H54 (cell line): ENCODE results near the gene C16orf54.
"Not testable (repeated sequence)": the region's sequence is repeated elsewhere in the genome, so short reads cannot be mapped to it uniquely, and the experiment has no call there.

Source experiments
- DNase-seq: peaks from one replicate; pipeline ENCODE4 v3.0.0; 2011; ENCODE audit warnings: low spot score, mixed read lengths; ENCODE audit not compliant: insufficient read length
- FAIRE-seq: peaks from 3 replicates; lab custom pipeline; 2011; peaks lifted over from hg19 to GRCh38; lab: Jason Lieb, UNC
- POLR2A ChIP-seq: IDR thresholded peaks from 2 replicates; pipeline ENCODE4 v1.6.1; 2011; ENCODE audit warnings: low read depth, mild to moderate bottlenecking, low read length

Gene C16orf54

DNA sequence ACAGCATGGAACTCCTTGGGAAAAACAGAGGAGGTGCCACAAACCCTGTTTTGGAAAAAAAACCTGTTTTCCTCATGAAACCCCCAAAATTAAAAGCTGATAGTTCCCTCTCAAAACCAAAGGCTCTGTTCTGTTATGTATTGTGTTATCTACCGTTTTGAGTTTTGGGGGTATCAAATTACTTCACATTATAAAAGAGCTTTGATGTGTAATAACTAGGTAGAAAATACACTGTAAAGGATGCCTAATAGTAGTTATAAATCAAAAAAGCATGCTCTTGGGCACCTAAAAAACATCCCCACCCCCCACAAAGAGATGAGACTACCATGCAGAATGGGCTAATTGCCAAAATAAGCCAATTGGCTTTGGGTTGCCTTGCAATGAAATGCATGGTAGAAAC, 30.8 kb downstream of the C16orf54 start:
- TF ChIP-seq POLR2A = no peak
- no peak for FAIRE-seq
- no peak for DNase-seq

DNA sequence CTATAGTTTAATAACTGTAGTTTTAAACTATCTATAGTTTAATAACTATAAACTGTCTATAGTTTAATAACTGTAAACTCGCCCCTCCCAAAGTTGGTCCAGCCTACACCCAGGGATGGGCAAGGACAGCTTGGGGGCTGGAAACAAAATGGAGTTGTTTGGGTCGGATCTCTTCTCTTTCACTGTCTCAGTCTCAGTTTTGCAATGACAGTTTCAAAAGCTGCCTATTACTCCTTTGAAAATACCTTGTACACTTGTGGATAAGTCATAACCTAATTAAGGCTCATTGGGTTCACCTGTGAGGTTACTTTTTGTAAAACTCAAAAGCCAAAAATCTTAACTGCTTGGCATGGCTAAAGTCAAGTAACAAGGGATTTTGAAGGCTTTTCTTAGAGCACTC, 31.4 kb downstream of the C16orf54 start:
- no peak for FAIRE-seq
- DNase-seq = no peak
- TF ChIP-seq POLR2A = no peak

DNA sequence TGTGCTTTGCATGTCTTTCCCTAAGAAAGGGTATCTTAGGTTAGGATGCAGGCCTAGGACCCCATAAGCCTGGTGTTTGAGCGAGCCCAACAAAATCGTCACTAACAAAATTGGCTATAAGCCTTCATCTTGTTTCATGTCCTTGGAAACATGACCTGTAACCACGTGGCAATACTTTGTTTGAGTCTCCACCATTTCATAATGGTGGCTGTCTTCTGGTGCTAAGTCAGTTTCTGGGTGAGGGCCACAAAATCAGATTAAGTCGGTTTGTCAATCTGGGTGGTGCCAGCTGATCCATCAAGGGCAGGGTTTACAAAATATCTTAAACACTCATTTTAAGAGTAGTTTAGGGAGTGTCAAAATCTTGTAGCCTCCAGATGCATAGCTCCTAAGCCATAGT, 33.0 kb downstream of the C16orf54 start:
- TF ChIP-seq POLR2A = no peak
- DNase-seq = no peak
- FAIRE-seq = no peak

DNA sequence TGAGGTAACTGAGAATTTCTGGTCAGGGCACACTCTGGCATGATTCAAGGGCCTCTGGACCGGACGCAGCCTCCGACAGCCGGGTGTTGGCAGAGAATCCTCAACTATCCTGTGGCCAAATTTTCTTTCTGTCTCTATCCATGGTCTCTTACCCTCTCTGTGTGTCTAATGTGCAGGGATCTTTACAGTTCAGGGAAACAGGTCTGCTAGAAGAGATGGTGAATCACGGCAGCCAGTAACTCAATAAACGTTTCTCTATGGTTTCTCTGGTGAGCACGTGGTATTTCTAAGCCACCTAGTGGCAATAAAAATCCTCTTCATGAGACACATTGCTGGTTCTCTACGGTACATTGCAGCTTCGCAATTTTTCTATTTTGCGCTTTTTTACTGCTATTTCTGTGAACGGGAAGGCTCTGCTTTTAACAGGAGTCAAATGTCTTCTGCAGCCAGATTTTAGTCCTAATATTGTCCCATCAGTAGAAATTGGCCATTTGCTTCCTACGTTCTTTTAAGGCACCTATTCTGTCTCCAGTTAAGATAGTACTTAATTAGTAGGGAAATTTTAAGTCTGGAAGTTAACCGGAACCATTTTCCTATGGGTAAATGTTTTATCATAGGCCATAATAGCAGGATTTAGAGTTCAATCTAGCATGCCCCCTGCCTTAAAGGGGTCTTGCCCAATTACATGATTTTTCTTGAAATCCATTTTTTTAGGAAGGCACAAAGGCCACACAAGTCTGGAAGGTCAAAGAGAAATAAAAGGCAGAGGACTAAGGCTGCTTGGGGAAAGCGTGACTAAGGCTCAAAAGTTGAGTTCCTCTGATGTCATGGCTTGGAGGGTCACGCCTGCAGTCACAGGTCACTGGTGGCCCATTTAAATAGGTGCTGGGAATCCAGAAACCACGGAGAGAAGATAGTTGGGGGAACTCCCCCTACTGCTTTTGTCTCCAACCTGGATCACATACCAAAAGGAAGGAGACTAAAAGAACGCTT, 35.3 kb downstream of the C16orf54 start:
- FAIRE-seq (peak; percentile 87), DNase-seq (peak; percentile 45)
- no peak for TF ChIP-seq POLR2A

DNA sequence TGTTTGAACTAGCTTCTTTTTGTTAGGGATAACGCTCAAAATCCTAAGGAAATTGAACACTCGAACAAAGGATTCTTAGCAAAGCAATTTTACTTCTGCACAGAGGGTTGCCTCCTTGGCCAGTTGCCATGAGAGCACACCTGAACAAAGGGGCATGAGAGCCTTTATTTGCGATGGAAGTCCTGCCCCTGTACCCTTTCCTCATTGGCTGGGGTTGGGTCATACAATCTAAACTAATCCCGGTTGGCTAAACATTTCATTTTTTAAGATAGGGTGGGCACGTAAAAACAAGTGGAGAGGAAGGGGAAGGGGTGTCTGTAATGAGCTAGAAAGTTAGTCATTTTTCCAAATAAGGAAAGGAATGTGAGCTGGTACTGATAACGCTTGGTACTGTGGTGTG, 36.1 kb downstream of the C16orf54 start:
- FAIRE-seq, DNase-seq: not testable (repeated sequence)

DNA sequence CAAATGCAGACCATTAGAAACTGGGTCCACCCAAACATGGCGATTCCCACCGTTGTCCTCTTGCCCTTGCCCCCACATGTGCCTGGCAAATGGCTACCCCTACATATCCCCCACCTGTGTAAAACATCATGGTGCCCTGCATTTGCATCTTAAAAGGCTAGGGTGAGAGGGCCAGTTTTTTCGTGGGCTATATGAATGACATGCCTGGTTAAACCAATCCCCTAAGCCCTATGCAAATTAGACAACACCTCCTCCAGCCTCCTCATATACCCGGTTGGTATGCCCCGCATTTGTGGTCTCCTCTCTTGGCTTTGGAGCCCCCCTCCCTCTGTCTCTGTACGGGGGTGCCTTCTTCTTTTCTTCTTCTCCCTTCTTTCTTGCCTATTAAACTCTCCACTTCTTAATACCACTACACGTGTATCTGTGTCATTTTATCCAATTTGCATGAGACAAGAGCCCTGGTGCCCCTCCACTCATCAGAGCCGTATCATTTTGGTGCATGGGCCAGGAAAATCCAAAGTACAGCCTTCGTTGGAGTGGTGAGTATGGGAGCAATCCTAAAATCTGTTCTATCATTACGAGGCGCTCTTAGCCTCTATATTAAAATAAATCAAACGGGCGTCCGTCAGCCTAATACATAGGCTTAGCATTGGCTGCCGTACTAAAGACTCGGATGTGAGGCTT, 36.7 kb downstream of the C16orf54 start:
- no peak for FAIRE-seq
- DNase-seq = no peak
- TF ChIP-seq POLR2A = no peak

DNA sequence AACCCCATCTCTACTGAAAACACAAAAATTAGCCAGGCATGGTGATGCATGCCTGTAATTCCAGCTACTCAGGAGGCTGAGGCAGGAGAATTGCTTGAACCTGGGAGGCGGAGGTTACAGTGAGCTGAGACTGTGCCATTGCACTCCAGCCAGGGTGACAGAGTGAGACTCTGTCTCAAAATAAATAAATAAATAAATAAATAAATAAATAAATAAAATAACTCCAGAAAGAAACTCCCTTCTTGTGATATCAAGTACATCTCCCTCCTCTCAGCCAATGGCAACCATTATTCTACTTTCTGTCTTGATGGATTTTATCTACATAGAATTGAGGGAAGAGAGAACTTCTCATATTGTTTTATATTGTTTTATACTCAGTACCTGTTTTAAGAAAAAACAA, 38.6 kb downstream of the C16orf54 start:
- DNase-seq, FAIRE-seq: not testable (repeated sequence)

DNA sequence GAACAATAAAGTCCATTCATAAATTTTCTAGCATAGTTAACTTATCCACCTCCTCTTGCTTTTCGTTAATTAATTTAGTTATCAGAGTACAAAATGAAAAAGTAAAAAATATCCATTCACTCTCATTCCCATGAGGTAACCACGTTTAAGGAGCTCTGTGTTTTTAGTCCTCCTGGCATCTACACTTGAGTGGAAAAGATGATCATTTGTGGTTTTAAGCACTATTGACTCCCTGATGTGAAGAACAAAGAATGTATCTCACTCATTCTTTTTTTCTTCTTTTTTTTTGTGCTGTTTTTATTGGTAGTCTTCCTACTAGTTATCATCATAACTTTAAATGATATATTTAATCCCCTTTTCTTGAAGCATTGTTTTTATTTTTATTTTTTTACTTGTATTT, 40.8 kb downstream of the C16orf54 start:
- no peak for TF ChIP-seq POLR2A
- no peak for DNase-seq
- no peak for FAIRE-seq

DNA sequence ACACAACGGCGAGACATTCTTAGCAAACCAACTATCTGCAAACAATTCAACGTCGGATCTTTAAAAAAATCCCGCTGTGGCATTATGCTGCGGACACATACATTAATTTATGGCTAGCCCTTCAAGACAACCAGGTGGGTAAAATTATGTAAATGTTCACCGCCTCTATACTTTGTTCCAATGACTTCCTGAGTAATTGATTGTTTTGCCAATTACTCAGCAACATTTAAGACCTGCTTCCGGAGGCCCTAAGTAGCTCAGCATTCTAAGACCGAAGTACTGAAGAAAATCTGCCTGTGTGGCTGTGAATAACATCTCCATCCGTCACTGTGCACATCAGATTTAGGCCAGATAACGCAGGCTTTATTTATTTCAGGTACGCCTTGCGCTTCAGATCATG, 43.5 kb downstream of the C16orf54 start:
- TF ChIP-seq POLR2A = no peak
- DNase-seq (no peak), FAIRE-seq (no peak)

DNA sequence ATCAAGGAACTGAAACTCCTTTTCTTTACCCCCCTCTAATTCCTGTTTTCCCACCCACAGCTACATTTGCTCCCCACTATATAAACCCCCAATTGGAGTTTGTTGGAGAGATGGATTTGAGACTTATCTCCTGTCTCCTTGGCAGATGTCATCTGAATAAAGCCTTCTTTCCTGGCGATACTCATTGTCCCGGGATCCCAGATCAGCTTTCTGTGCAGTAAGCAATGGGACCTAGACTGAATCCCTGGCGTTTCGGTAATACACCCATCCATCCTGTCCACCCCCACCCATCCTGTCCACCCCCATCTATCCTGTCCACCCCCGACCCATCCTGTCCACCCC, 44.6 kb downstream of the C16orf54 start:
- FAIRE-seq = no peak

DNA sequence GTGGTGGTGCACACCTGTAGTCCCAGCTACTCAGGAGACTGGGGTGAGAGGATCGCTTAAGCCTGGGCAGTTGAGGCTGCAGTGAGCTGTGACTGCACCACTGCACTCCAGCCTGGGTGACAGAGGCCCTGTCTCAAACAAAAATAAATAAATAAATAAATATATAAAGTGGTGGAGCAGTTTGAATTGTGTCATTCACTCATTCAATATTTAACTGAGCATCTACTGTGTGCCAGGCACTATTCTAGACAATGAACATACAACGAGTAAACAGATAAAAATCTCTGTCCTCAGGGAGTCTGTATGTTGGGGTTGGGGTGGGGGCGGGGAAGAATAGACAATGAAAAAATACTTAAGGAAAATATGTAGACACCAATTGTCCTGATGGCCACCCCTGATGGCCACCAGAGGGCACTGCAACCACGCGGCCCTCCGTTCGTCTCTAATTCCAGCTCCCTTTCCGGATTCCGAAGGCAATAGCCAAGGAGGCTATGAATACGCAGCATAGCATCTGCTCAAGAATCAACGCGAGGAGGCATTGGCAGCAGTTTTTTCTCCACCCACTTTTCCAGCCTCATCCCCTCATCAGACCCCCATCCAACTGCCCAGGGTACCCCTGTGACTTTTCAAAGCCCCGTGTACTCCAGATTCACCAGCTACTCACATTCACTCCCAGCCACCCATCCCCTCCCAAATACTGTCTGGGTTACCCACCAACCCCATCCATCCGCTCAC, 45.4 kb downstream of the C16orf54 start:
- no peak for TF ChIP-seq POLR2A
- FAIRE-seq (peak; percentile 67), DNase-seq (peak; percentile 86)

More for the DNA sequence above, 44.6 kb downstream of the C16orf54 start:
- no peak for DNase-seq
- no peak for TF ChIP-seq POLR2A

DNA sequence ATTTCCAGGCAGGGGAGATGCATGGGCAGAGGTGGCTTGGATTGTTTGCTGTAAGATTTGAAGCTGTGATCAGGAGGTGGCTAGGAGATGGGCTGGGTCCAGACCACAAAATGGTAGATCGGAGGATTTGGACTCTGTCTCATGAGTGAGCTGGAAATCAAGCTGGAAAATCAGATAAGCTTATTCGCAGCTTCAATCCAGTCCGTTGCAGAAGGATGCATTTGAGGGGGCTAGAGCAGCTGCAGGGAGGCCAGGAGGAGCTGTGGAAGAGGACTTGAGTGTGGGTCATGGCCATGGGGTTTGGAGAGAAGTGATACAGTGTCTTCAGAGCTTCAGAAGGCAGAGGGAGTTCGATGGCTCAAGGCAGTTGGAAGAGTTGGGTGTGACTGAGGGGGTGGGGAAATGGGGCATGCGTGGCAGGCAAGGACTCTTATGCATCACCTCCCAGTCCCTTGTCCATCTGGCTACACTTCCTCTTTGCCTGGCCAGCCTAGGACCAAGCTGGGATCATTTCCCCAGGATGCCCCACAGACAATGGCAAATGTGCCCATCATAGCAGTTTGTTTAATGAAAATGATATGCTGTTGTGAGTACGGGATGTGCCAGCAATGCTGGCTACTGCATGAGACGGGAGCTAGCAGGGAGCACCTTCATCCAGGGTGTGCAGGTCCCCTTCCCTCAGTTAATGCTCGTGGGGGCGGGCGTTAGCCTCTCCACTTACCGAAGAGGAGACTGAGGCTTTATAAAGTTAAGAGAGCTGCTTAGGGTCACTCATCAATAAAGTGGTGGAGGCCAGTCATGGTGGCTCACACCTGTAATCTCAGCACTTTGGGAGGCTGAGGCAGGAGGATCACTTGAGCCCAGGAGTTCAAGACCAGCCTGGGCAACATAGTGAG, 46.2 kb downstream of the C16orf54 start:
- DNase-seq (no peak), FAIRE-seq (no peak)
- TF ChIP-seq POLR2A = no peak
